ENCODE results near the gene VTI1A.

- TF ChIP-seq CTCF (conservative IDR thresholded peaks at IDR 0.05) = no peak
- TF ChIP-seq EZH2 (IDR thresholded peaks at IDR 0.05; ENCODE audit: low read depth) = no peak
Observed at GRCh38 chr10:112715581-112715980, 268.6 kb downstream of the VTI1A start.
